Vagina (tissue), 2 donors: ENCODE results near the gene ZCCHC9. TPM values are rescaled to one million over a fixed set of nuclear protein-coding genes. Genes with fewer than 3 reads are reported as not detected.
"Not testable (repeated sequence)": the region's sequence is repeated elsewhere in the genome, so short reads cannot be mapped to it uniquely, and the experiment has no call there.

Source experiments
- DNase-seq, 2 donors: peaks; one replicate each; pipeline ENCODE4 v3.0.0-alpha.2; 2017; ENCODE audit errors: extremely low spot score in 2 of 2
- H3K27ac ChIP-seq: fragments of 200-600 bp; sonication (generic); one replicate; pipeline ENCODE4 v1.5.1; 2019
- H3K27me3 ChIP-seq: fragments of 200-600 bp; sonication (generic); one replicate; pipeline ENCODE4 v1.5.1; 2019
- H3K36me3 ChIP-seq, 2 donors: fragments of 200-600 bp; sonication (generic); one replicate each; pipeline ENCODE4 v1.5.1; 2017 to 2019
- H3K4me1 ChIP-seq: fragments of 200-600 bp; sonication (generic); one replicate; pipeline ENCODE4 v1.5.1; 2019
- H3K4me3 ChIP-seq, 2 donors: fragments of 200-600 bp; sonication (generic); 1 replicate in 1 of 2; 2 replicates in 1 of 2; pipeline ENCODE4 v1.5.1; 2016 to 2019
- H3K9me3 ChIP-seq: fragments of 200-600 bp; sonication (generic); one replicate; pipeline ENCODE4 v1.5.1; 2019
- POLR2A ChIP-seq, 2 donors: fragments of 450-650 bp; IDR thresholded peaks; one replicate each; pipeline ENCODE4 v1.6.1; 2017; ENCODE audit warnings: antibody characterized with exemption in 2 of 2, mild to moderate bottlenecking in 2 of 2, moderate library complexity in 2 of 2
- POLR2AphosphoS5 ChIP-seq, 2 donors: sonication (generic); formaldehyde crosslinking; IDR thresholded peaks; one replicate each; pipeline ENCODE4 v1.9.0; 2017; ENCODE audit warnings: antibody characterized with exemption in 2 of 2, mild to moderate bottlenecking in 2 of 2, low read depth in 1 of 2; ENCODE audit not compliant: insufficient read depth in 1 of 2
- intact Hi-C: fragments of 100-400 bp; cut with DNase I; formaldehyde crosslinking; loops from one replicate; pipeline ENCODE4 v1.15.1; 2023
- total RNA-seq: library from RNA; depleted of rRNA; stranded (reverse); fragments of >200 nt; gene quantifications from one replicate; pipeline ENCODE4 v1.2.3, GENCODE V29; 2016
- TF ChIP-seq, protein P1 (sequence below), 3 experiments: fragments of 450-650 bp in 2 of 3; fragments of 200-600 bp in 1 of 3; sonication (generic) in 1 of 3; IDR thresholded peaks; one replicate each; pipeline ENCODE4 v1.5.1; 2017 to 2019; ENCODE audit warnings: antibody characterized with exemption in 3 of 3, mild to moderate bottlenecking in 2 of 3, moderate library complexity in 2 of 3

The ZCCHC9 gene
- total RNA-seq, 1 donor from 2014 or later = 16.7 TPM

DNA sequence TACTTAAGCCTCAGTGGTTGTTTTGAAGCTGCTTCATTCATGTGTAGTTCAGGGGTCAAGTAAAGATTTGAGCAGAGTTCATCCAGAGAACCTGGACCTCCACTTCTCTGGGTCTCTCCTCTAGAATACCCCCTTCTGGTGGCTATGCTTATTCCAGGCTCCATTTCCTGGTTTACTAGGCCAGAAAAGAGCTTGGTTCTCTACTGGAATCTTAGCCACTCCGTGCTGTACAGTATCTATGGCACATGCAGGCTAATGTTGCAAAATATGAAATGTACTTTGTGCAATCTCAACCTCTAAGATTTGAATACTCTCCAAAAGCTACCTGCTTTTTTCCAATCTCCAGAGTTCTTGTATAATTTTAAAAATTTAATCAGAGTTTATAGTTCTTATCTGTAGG, 17.4 kb upstream of the ZCCHC9 start:
- Histone ChIP-seq H3K9me3 (no peaks in the 10 kb centered on the region), H3K4me3 (no peak overlapping the region), H3K27ac (no peak overlapping the region), H3K27me3 (no peaks in the 10 kb centered on the region), H3K36me3 (no peaks in the 10 kb centered on the region), H3K4me1 (no peaks in the 10 kb centered on the region)
- DNase-seq = no peak
- intact Hi-C loops = no loop called here
- TF ChIP-seq POLR2A (IDR thresholded peaks at IDR 0.05) (no peak), POLR2AphosphoS5 (IDR thresholded peaks at IDR 0.05; ENCODE audit: insufficient read depth in 1 of 2, low read depth in 1 of 2) (no peak)
- TF ChIP-seq, protein P1, sequence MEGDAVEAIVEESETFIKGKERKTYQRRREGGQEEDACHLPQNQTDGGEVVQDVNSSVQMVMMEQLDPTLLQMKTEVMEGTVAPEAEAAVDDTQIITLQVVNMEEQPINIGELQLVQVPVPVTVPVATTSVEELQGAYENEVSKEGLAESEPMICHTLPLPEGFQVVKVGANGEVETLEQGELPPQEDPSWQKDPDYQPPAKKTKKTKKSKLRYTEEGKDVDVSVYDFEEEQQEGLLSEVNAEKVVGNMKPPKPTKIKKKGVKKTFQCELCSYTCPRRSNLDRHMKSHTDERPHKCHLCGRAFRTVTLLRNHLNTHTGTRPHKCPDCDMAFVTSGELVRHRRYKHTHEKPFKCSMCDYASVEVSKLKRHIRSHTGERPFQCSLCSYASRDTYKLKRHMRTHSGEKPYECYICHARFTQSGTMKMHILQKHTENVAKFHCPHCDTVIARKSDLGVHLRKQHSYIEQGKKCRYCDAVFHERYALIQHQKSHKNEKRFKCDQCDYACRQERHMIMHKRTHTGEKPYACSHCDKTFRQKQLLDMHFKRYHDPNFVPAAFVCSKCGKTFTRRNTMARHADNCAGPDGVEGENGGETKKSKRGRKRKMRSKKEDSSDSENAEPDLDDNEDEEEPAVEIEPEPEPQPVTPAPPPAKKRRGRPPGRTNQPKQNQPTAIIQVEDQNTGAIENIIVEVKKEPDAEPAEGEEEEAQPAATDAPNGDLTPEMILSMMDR (IDR thresholded peaks at IDR 0.05) = no peak

DNA sequence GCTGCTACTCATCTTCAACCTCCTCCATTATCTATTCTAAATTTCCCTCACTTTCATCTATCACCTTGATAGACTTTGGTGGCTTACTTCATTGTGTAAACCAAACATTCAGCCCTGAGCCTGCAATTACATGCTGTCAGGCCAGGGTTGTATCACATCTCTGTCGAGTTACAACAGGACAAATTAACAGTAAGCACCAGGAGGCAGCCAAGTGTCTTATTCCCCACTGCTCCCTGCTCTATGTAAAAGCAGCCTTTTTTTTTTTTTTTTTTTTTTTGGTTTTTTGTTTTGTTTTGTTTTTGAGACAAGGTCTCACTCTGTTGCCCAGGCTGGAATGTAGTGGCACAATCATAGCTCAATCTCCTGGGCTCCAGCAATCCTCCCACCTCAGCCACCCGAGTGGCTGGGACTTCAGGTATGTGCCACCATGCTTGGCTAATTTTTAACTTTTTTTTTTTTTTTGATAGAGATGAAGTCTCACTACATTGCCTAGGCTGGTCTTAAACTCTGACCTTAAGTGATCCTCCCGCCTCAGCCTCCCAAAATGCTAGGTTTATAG, 15.2 kb upstream of the ZCCHC9 start:
- H3K27ac ChIP-seq = no peak overlapping the region
- intact Hi-C loops = no loop called here

DNA sequence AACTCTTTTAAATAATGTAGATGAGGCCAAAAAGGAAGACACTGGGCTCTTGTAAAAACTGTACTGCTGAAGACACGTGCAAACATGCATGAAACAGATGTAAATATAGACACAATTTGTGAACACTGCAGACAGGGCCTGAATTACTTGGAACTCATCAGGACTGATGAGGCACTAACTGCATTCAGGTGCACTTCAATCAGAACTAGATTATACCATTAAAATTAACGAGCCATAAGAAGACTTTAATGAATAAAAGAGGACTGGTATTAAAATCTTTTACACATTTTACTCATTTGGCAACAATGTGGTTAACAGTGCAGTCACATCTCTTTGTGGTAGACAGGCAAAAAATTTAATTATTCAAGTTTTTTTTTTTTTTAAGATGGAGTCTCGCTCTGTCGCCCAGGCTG, 13.4 kb upstream of the ZCCHC9 start:
- Histone ChIP-seq H3K27ac (no peak overlapping the region), H3K4me3 (no peak overlapping the region), H3K36me3 (no peaks in the 10 kb centered on the region), H3K27me3 (no peaks in the 10 kb centered on the region), H3K9me3 (no peaks in the 10 kb centered on the region), H3K4me1 (no peaks in the 10 kb centered on the region)
- TF ChIP-seq POLR2A (IDR thresholded peaks at IDR 0.05) (no peak), POLR2AphosphoS5 (IDR thresholded peaks at IDR 0.05; ENCODE audit: insufficient read depth in 1 of 2, low read depth in 1 of 2) (no peak)
- TF ChIP-seq, protein P1 (IDR thresholded peaks at IDR 0.05) = no peak
- no peak for DNase-seq
- intact Hi-C loops = no loop called here

More for the DNA sequence above, 15.2 kb upstream of the ZCCHC9 start:
- Histone ChIP-seq H3K4me3 (no peak overlapping the region), H3K4me1 (no peaks in the 10 kb centered on the region), H3K27me3 (no peaks in the 10 kb centered on the region), H3K9me3 (no peaks in the 10 kb centered on the region), H3K36me3 (no peaks in the 10 kb centered on the region)
- TF ChIP-seq, protein P1 (IDR thresholded peaks at IDR 0.05) = no peak
- TF ChIP-seq POLR2AphosphoS5 (IDR thresholded peaks at IDR 0.05; ENCODE audit: insufficient read depth in 1 of 2, low read depth in 1 of 2) (no peak), POLR2A (IDR thresholded peaks at IDR 0.05) (no peak)
- no peak for DNase-seq

DNA sequence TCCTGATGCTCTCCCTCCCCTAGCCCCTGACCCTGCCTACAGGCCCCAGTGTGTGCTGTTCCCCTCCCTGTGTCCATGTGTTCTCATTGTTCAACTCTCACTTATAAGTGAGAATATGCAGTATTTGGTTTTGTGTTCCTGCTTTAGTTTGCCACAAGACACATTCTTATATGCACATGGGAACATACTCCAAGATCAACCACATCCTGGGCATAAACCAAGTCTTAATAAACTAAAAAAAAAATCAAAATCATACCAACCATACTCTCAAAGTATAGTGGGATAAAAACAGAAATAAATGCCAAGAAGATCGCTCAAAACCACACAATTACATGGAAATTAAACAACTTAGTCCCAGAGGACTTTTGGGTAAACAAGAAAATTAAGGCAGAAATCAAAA, 11.2 kb upstream of the ZCCHC9 start:
- Histone ChIP-seq H3K4me3 (no peak overlapping the region), H3K27ac (no peak overlapping the region), H3K27me3 (no peaks in the 10 kb centered on the region), H3K36me3 (no peaks in the 10 kb centered on the region), H3K4me1 (no peaks in the 10 kb centered on the region), H3K9me3 (no peaks in the 10 kb centered on the region)
- TF ChIP-seq POLR2A (IDR thresholded peaks at IDR 0.05) = no peak
- TF ChIP-seq, protein P1 (IDR thresholded peaks at IDR 0.05) = no peak
- no peak for TF ChIP-seq POLR2AphosphoS5 (IDR thresholded peaks at IDR 0.05; ENCODE audit: insufficient read depth in 1 of 2, low read depth in 1 of 2)
- intact Hi-C loops = no loop called here
- DNase-seq = no peak

DNA sequence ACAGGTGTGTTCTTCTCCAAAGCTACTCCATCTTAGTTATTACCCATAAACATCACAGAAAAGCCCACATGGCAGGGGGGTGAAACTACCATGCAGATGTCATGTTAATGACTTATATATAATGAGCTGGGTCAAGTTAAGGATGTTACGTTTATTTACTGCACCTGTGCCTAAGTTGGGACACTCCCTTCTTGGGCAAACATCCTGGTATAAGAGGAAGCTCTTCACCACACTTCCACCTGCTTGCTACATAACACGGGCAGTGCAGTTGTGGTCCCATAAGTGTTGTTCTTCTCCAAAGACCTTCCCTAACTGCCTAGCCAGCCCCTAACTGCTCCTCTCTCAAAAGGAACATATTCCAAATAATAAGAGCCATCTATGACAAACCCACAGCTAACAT, 9.3 kb upstream of the ZCCHC9 start:
- H3K4me1 ChIP-seq = no peaks in the 10 kb centered on the region
- H3K4me3 ChIP-seq = no peak overlapping the region
- no peaks in the 10 kb centered on the region for H3K9me3 ChIP-seq
- H3K36me3 ChIP-seq = no peaks in the 10 kb centered on the region
- TF ChIP-seq POLR2AphosphoS5 (IDR thresholded peaks at IDR 0.05; ENCODE audit: insufficient read depth in 1 of 2, low read depth in 1 of 2) = no peak
- TF ChIP-seq, protein P1 (IDR thresholded peaks at IDR 0.05) = no peak
- TF ChIP-seq POLR2A (IDR thresholded peaks at IDR 0.05) = no peak
- no peaks in the 10 kb centered on the region for H3K27me3 ChIP-seq
- no peak overlapping the region for H3K27ac ChIP-seq
- intact Hi-C loops = no loop called here
- no peak for DNase-seq

DNA sequence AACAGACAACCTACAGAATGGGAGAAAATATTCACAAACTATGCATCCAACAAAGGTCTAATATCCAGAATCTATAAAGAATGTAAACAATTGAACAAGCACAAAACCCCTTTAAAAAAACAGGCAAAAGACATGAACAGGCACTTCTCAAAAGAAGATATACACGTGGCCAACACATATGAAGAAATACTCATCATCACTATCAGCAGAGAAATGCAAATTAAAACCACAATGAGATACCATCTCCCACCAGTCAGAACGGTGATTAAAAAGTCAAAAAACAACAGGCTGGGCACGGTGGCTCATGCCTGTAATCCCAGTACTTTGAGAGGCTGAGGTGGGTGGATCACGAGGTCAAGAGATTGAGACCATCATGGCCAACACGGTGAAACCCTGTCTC, 7.4 kb upstream of the ZCCHC9 start:
- H3K4me3 ChIP-seq, intact Hi-C loops, DNase-seq: not testable (repeated sequence)

More for the DNA sequence above, 7.4 kb upstream of the ZCCHC9 start:
- not testable (repeated sequence) for H3K9me3 ChIP-seq, H3K36me3 ChIP-seq, H3K27ac ChIP-seq, H3K27me3 ChIP-seq, H3K4me1 ChIP-seq
